SK-N-SH (cell line): ENCODE data around the gene CNTD1. TPM values are rescaled to one million over a fixed set of nuclear protein-coding genes. Genes with fewer than 3 reads are reported as not detected.

Experiments used
- CTCF ChIA-PET: fragments of 300-600, 350-600 bp; formaldehyde crosslinking; extraction: SDS; loops from one replicate; lab custom pipeline; 2021; lab: Yijun Ruan, JAX
- POLR2A ChIA-PET: fragments of 350-600 bp; sonication (Branson Sonifier 250); formaldehyde crosslinking; extraction: SDS; loops from one replicate; lab custom pipeline; 2020; ENCODE audit warnings: antibody characterized with exemption, inconsistent platforms; lab: Yijun Ruan, JAX
- DNase-seq: peaks from one replicate; pipeline ENCODE4 v3.0.0; 2012
- H2AFZ ChIP-seq: fragments of 200-600 bp; sonication (generic); 2 replicates; pipeline ENCODE4 v1.8.1; 2016; ENCODE audit warnings: antibody characterized with exemption, mild to moderate bottlenecking, low read depth
- H3F3A ChIP-seq: fragments of 200-600 bp; sonication (generic); replicated peaks from 2 replicates; pipeline ENCODE3; 2016; ENCODE audit warnings: antibody characterized with exemption, mild to moderate bottlenecking; ENCODE audit not compliant: insufficient read depth
- H3K27ac ChIP-seq, 2 experiments: fragments of 200-500 bp in 1 of 2; fragments of 200-600 bp in 1 of 2; sonication (Bioruptor generic) in 1 of 2; sonication (generic), shearing (Covaris generic) in 1 of 2; 2 replicates each; pipeline versions ENCODE4 v1.5.1 to v1.6.1; 2014 to 2016; ENCODE audit warnings: low read depth in 2 of 2, inconsistent platforms in 1 of 2, low read length in 1 of 2, mild to moderate bottlenecking in 1 of 2, mixed read lengths in 1 of 2
- H3K27me3 ChIP-seq: fragments of 200-600 bp; sonication (generic), shearing (Covaris generic); 2 replicates; pipeline ENCODE4 v1.6.1; 2016; ENCODE audit warnings: mixed run types; ENCODE audit not compliant: insufficient read depth
- H3K36me3 ChIP-seq, 2 experiments: fragments of 200-500 bp in 1 of 2; fragments of 200-600 bp in 1 of 2; sonication (Bioruptor generic) in 1 of 2; sonication (generic) in 1 of 2; replicated peaks in 1 of 2; 2 replicates each; pipeline versions ENCODE3 to v1.5.1; 2014 to 2016; ENCODE audit warnings: low read length in 1 of 2, mild to moderate bottlenecking in 1 of 2; ENCODE audit not compliant: insufficient read depth in 2 of 2, control insufficient read depth in 1 of 2
- H3K4me1 ChIP-seq, 2 experiments: fragments of 200-500 bp in 1 of 2; fragments of 200-600 bp in 1 of 2; sonication (Bioruptor generic) in 1 of 2; sonication (generic), shearing (Covaris generic) in 1 of 2; 2 replicates each; pipeline versions ENCODE4 v1.5.1 to v1.6.1; 2014 to 2016; ENCODE audit warnings: low read depth in 1 of 2, low read length in 1 of 2, mixed run types in 1 of 2; ENCODE audit not compliant: insufficient read depth in 2 of 2, control insufficient read depth in 1 of 2
- H3K4me2 ChIP-seq: fragments of 200-600 bp; sonication (generic), shearing (Covaris generic); 2 replicates; pipeline ENCODE4 v1.6.1; 2017; ENCODE audit warnings: mixed run types
- H3K4me3 ChIP-seq, 2 experiments: fragments of 200-500 bp in 1 of 2; fragments of 200-600 bp in 1 of 2; sonication (Bioruptor generic) in 1 of 2; sonication (generic), shearing (Covaris generic) in 1 of 2; 2 replicates each; pipeline versions ENCODE4 v1.5.1 to v1.8.1; 2014 to 2016; ENCODE audit warnings: low read depth in 2 of 2, inconsistent platforms in 1 of 2, low read length in 1 of 2, mild to moderate bottlenecking in 1 of 2, mixed read lengths in 1 of 2, moderate library complexity in 1 of 2
- H3K79me2 ChIP-seq: fragments of 200-600 bp; sonication (generic); 2 replicates; pipeline ENCODE4 v1.8.1; 2017; ENCODE audit warnings: mild to moderate bottlenecking; ENCODE audit not compliant: insufficient read depth
- H3K9ac ChIP-seq: fragments of 200-600 bp; sonication (generic); 2 replicates; pipeline ENCODE4 v1.6.1; 2017; ENCODE audit warnings: mixed run types
- H3K9me2 ChIP-seq: fragments of 200-600 bp; sonication (generic); 2 replicates; pipeline ENCODE4 v1.6.1; 2017; ENCODE audit warnings: mixed run types
- H3K9me3 ChIP-seq: fragments of 200-600 bp; sonication (generic); 2 replicates; pipeline ENCODE4 v1.6.1; 2017; ENCODE audit warnings: mixed run types, mild to moderate bottlenecking, moderate library complexity
- H4K20me1 ChIP-seq: fragments of 200-600 bp; sonication (generic); 2 replicates; pipeline ENCODE4 v1.6.1; 2017; ENCODE audit warnings: mild to moderate bottlenecking, mixed run types; ENCODE audit not compliant: insufficient read depth
- CHD2 ChIP-seq: fragments of 150-350 bp; IDR thresholded peaks from 2 replicates; pipeline ENCODE4 v1.6.1; 2018; ENCODE audit warnings: low read length; ENCODE audit not compliant: partially characterized antibody
- EP300 ChIP-seq, 2 experiments: IDR thresholded peaks; 2 replicates each; pipeline versions ENCODE4 v1.4.0 to v1.6.1; 2012; ENCODE audit warnings: borderline replicate concordance in 1 of 2, low read depth in 1 of 2, low read length in 1 of 2
- FOSL2 ChIP-seq: IDR thresholded peaks from 2 replicates; pipeline ENCODE4 v1.4.0; 2012; ENCODE audit warnings: low read depth, mild to moderate bottlenecking, moderate library complexity, borderline replicate concordance
- FOXM1 ChIP-seq: IDR thresholded peaks from 2 replicates; pipeline ENCODE4 v1.4.0; 2012; ENCODE audit warnings: low read depth, mild to moderate bottlenecking
- GABPA ChIP-seq: IDR thresholded peaks from 2 replicates; pipeline ENCODE4 v1.4.0; 2012; ENCODE audit warnings: low read depth, mild to moderate bottlenecking
- JUND ChIP-seq: IDR thresholded peaks from 2 replicates; pipeline ENCODE4 v1.4.0; 2012
- MAX ChIP-seq: IDR thresholded peaks from 2 replicates; pipeline ENCODE4 v1.4.0; 2012; ENCODE audit warnings: low read depth
- NRF1 ChIP-seq: IDR thresholded peaks from 2 replicates; pipeline ENCODE4 v1.6.1; 2012; ENCODE audit warnings: low read depth, mild to moderate bottlenecking, low read length
- PBX3 ChIP-seq: IDR thresholded peaks from 2 replicates; pipeline ENCODE4; 2012
- RAD21 ChIP-seq: IDR thresholded peaks from 2 replicates; pipeline ENCODE4 v1.6.1; 2012; ENCODE audit warnings: mild to moderate bottlenecking, low read length
- RCOR1 ChIP-seq: fragments of 150-350 bp; IDR thresholded peaks from 2 replicates; pipeline ENCODE4 v1.6.1; 2017; ENCODE audit warnings: antibody characterized with exemption, low read length
- REST ChIP-seq: IDR thresholded peaks from 2 replicates; pipeline ENCODE4 v1.6.1; 2012; ENCODE audit warnings: mild to moderate bottlenecking, low read depth, low read length, moderate library complexity
- SIN3A ChIP-seq: IDR thresholded peaks from 2 replicates; pipeline ENCODE4 v1.6.1; 2012; ENCODE audit warnings: low read depth, mild to moderate bottlenecking, low read length, moderate library complexity, borderline replicate concordance
- SMC3 ChIP-seq: IDR thresholded peaks from 2 replicates; pipeline ENCODE4 v1.6.1; 2012; ENCODE audit warnings: low read depth, low read length, improper control_type of control experiment
- TCF12 ChIP-seq: IDR thresholded peaks from 2 replicates; pipeline ENCODE4 v1.4.0; 2012
- YY1 ChIP-seq: IDR thresholded peaks from 2 replicates; pipeline ENCODE4 v1.4.0; 2012; ENCODE audit warnings: low read depth, mild to moderate bottlenecking
- WGBS: methylation state at CpG from one replicate; pipeline ENCODE4 v1.1.6; 2017; ENCODE audit warnings: low lambda C conversion rate; 5-methylcytosine and 5-hydroxymethylcytosine counted together
- polyA plus RNA-seq, 3 experiments: library from polyadenylated mRNA; depleted of rRNA; stranded (reverse); fragments of >200 nt; gene quantifications; 2 replicates each; pipeline ENCODE4 v1.2.3, GENCODE V29; 2012

The CNTD1 gene
- polyA plus RNA-seq, 1 of the 3 experiments (the other 2 are of a cell fraction) = not detected

- no peak for TF ChIP-seq REST
Observed at GRCh38 chr17:42819939-42820535, 21.4 kb downstream of the CNTD1 start (continued).

- no peak for TF ChIP-seq RAD21
- no peak for TF ChIP-seq TCF12
- no peak for TF ChIP-seq PBX3
- no peak for TF ChIP-seq RCOR1
- TF ChIP-seq JUND = no peak
- no peak for TF ChIP-seq FOSL2
- TF ChIP-seq SMC3 = no peak
- no peak for TF ChIP-seq CHD2
- no peak for TF ChIP-seq GABPA
- no peak for TF ChIP-seq FOXM1
- no peak for TF ChIP-seq YY1
- no peak for TF ChIP-seq MAX
- TF ChIP-seq EP300 (IDR thresholded peaks at IDR 0.05; ENCODE audit: borderline replicate concordance in 1 of 2, low read depth in 1 of 2, low read length in 1 of 2) = no peak
- no peak for TF ChIP-seq NRF1
- no peak for TF ChIP-seq SIN3A
- Histone ChIP-seq H3K36me3 (peaks cover 44 to 61% of the 10 kb centered on the region in 2 experiments), H3K9me3 (no peaks in the 10 kb centered on the region), H3K79me2 (peaks cover 34% of the 10 kb centered on the region), H3K4me1 (peaks cover under 1 to 4% of the 10 kb centered on the region in 2 experiments; a peak in 1 of 4 replicates), H3K9ac (no peak overlapping the region), H3K4me3 (no peak overlapping the region), H3K4me2 (no peak overlapping the region), H3K9me2 (no peaks in the 10 kb centered on the region), H2AFZ (no peak overlapping the region), H3K27ac (no peak overlapping the region), H3K27me3 (no peaks in the 10 kb centered on the region), H3F3A (peaks cover 43% of the 10 kb centered on the region), H4K20me1 (no peaks in the 10 kb centered on the region)
- 86% methylated on average over 7 of the region's 7 CpGs for WGBS
- ChIA-PET CTCF (interaction anchor here (0.6 to 3.7 kb wide), 11 partner anchors 10 to 108 kb away, joined by 3 to 35 read pairs (median 3); partner anchors contain the start of gene WNK4), POLR2A (interaction anchor here (0.6 kb wide), 1 partner anchor 22 kb away, joined by 3 read pairs; the partner anchor contains the start of gene CNTD1)
- no peak for DNase-seq
Observed at GRCh38 chr17:42821176-42821575, 22.5 kb downstream of the CNTD1 start.
